Lower lobe of right lung (tissue), 2 donors: ENCODE measurements around the gene MAPKAP1. TPM values are rescaled to one million over a fixed set of nuclear protein-coding genes. Genes with fewer than 3 reads are reported as not detected.

Experiments
- ATAC-seq, 2 donors: fragments of 200-7000 bp; cut with Tn5 transposase; one replicate each; pipeline ENCODE4 v1.9.1; 2020 to 2022; ENCODE audit warnings: mild to moderate bottlenecking in 2 of 2, moderate library complexity in 2 of 2
- DNase-seq: peaks from one replicate; pipeline ENCODE4 v3.0.0-alpha.2; 2020
- H3K27ac ChIP-seq: fragments of 200-600 bp; one replicate; pipeline ENCODE4 v1.8.0; 2022
- H3K27me3 ChIP-seq: fragments of 200-600 bp; one replicate; pipeline ENCODE4 v1.8.0; 2022; ENCODE audit warnings: low read depth
- H3K36me3 ChIP-seq: fragments of 200-600 bp; one replicate; pipeline ENCODE4 v1.8.0; 2022; ENCODE audit warnings: mild to moderate bottlenecking
- H3K4me1 ChIP-seq: fragments of 200-600 bp; one replicate; pipeline ENCODE4 v1.8.0; 2022
- H3K4me3 ChIP-seq: fragments of 200-600 bp; one replicate; pipeline ENCODE4 v1.8.0; 2022; ENCODE audit warnings: mild to moderate bottlenecking
- H3K9me3 ChIP-seq: fragments of 200-600 bp; one replicate; pipeline ENCODE4 v1.8.0; 2022
- CTCF ChIP-seq: fragments of 200-600 bp; IDR thresholded peaks from one replicate; pipeline ENCODE4 v1.8.0; 2022; ENCODE audit warnings: antibody characterized with exemption, mild to moderate bottlenecking
- intact Hi-C: fragments of 100-400 bp; cut with DNase I; formaldehyde crosslinking; loops from one replicate; pipeline ENCODE4 v1.11.0; 2022
- total RNA-seq: library from RNA; stranded (reverse); fragmentation: NEBNext Ultra II Directional; extraction: Animal tissue kit (Norgen Biotek cat#: 25700); gene quantifications from one replicate; pipeline ENCODE4 v1.2.1, GENCODE V29; 2021
- donor health status: DM: no; HTN: yes; CAD: no; lungs with severe emphysema.

The MAPKAP1 gene
- total RNA-seq, 1 donor from 2014 or later, result 71.5 TPM

GRCh38 chr9:125485471-125486151 lies 221.4 kb downstream of the MAPKAP1 start:
- H3K27ac ChIP-seq, result no peak overlapping the region
- H3K4me1 ChIP-seq, result peaks cover 26% of the 10 kb centered on the region
- H3K36me3 ChIP-seq, result peaks cover 21% of the 10 kb centered on the region
- DNase-seq (no peak), ATAC-seq (peak in 1 of 2 donors; percentile 22)
- intact Hi-C loops, result no loop called here
- no peaks in the 10 kb centered on the region for H3K27me3 ChIP-seq
- no peak for TF ChIP-seq CTCF
- no peak overlapping the region for H3K4me3 ChIP-seq
- no peaks in the 10 kb centered on the region for H3K9me3 ChIP-seq

GRCh38 chr9:125484350-125485282 lies 222.4 kb downstream of the MAPKAP1 start:
- Histone ChIP-seq H3K4me3 (no peak overlapping the region), H3K4me1 (peaks cover 26% of the 10 kb centered on the region), H3K27ac (no peak overlapping the region), H3K27me3 (no peaks in the 10 kb centered on the region), H3K9me3 (no peaks in the 10 kb centered on the region), H3K36me3 (peaks cover 21% of the 10 kb centered on the region)
- intact Hi-C loops, result no loop called here
- peak; percentile 31 to 61 for ATAC-seq
- no peak for DNase-seq
- TF ChIP-seq CTCF, result no peak

- no peak for DNase-seq
- H3K4me1 ChIP-seq, result peaks cover 26% of the 10 kb centered on the region
- H3K4me3 ChIP-seq, result no peak overlapping the region
- H3K9me3 ChIP-seq, result no peaks in the 10 kb centered on the region
- intact Hi-C loops, result no loop called here
- no peak for TF ChIP-seq CTCF
- peaks cover 21% of the 10 kb centered on the region for H3K36me3 ChIP-seq
- no peak for ATAC-seq
- no peaks in the 10 kb centered on the region for H3K27me3 ChIP-seq
- H3K27ac ChIP-seq, result no peak overlapping the region
Observed at GRCh38 chr9:125483697-125484096, 223.3 kb downstream of the MAPKAP1 start.

- no peak overlapping the region for H3K27ac ChIP-seq
- no peaks in the 10 kb centered on the region for H3K27me3 ChIP-seq
- peaks cover 40% of the 10 kb centered on the region for H3K36me3 ChIP-seq
- TF ChIP-seq CTCF, result no peak
- H3K4me3 ChIP-seq, result no peak overlapping the region
- H3K9me3 ChIP-seq, result no peaks in the 10 kb centered on the region
- DNase-seq (no peak), ATAC-seq (peak; percentile 48 to 68)
- peaks cover 13% of the 10 kb centered on the region for H3K4me1 ChIP-seq
- intact Hi-C loops, result no loop called here
Observed at GRCh38 chr9:125479846-125480615, 227.0 kb downstream of the MAPKAP1 start.

- H3K36me3 ChIP-seq, result peaks cover 23% of the 10 kb centered on the region
- no peak for TF ChIP-seq CTCF
- no peaks in the 10 kb centered on the region for H3K9me3 ChIP-seq
- intact Hi-C loops, result no loop called here
- H3K27me3 ChIP-seq, result no peaks in the 10 kb centered on the region
- ATAC-seq (peak in 1 of 2 donors; percentile 25), DNase-seq (no peak)
- H3K4me3 ChIP-seq, result no peak overlapping the region
- peaks cover 30% of the 10 kb centered on the region for H3K4me1 ChIP-seq
- H3K27ac ChIP-seq, result no peak overlapping the region
Observed at GRCh38 chr9:125477089-125477544, 229.9 kb downstream of the MAPKAP1 start.
